Prostate gland (tissue), 2 donors: ENCODE measurements around the gene ONECUT2.

Experiments used
- CTCF ChIP-seq, 4 experiments: fragments of 200-600 bp in 2 of 4; fragments of 450-650 bp in 2 of 4; sonication (generic) in 2 of 4; IDR thresholded peaks; 1 replicate in 3 of 4; 2 replicates in 1 of 4; pipeline ENCODE4 v1.5.1; 2016 to 2019; ENCODE audit warnings: antibody characterized with exemption in 4 of 4, mild to moderate bottlenecking in 2 of 4, moderate library complexity in 2 of 4
- POLR2AphosphoS5 ChIP-seq: sonication (generic); formaldehyde crosslinking; IDR thresholded peaks from one replicate; pipeline ENCODE4 v1.6.1; 2017; ENCODE audit warnings: antibody characterized with exemption

- TF ChIP-seq CTCF (IDR thresholded peaks at IDR 0.05) (no peak), POLR2AphosphoS5 (no peak)
Observed at GRCh38 chr18:57502624-57503023, 67.5 kb downstream of the ONECUT2 start.
